ENCODE results near the gene TOGARAM1.

TOGARAM1 gene
- total RNA-seq, result 19.3 to 43.4 (median 25.7) reads per million in 3 experiments

GRCh38 chr14:44961554-44962333 is at the start of gene TOGARAM1, which contains the start of gene KLHL28:
Gene TOGARAM1, plus strand, starts transcription at chr14:44962190. Its CDS starts 232 bp downstream, at chr14:44962422.
Gene KLHL28, minus strand, starts transcription at chr14:44961947. Its CDS starts 16,019 bp downstream, at chr14:44945928.
- peak; percentile 98 for DNase-seq

GRCh38 chr14:44914849-44915248 is 47.1 kb upstream of the TOGARAM1 start:
- no peak for DNase-seq

- peak; percentile 43 for DNase-seq
Measured at GRCh38 chr14:44928793-44929192, 33.2 kb upstream of the TOGARAM1 start.

GRCh38 chr14:44935155-44935554 is 26.8 kb upstream of the TOGARAM1 start:
- no peak for DNase-seq

GRCh38 chr14:44937547-44937946 is 24.4 kb upstream of the TOGARAM1 start:
- DNase-seq, result no peak

- DNase-seq, result no peak
Measured at GRCh38 chr14:44940211-44940610, 21.8 kb upstream of the TOGARAM1 start.

GRCh38 chr14:44940944-44941343 is 21.0 kb upstream of the TOGARAM1 start:
- peak; percentile 25 for DNase-seq

- DNase-seq, result no peak
Measured at GRCh38 chr14:44941591-44941990, 20.4 kb upstream of the TOGARAM1 start.

GRCh38 chr14:44942436-44942835 is 19.6 kb upstream of the TOGARAM1 start:
- no peak for DNase-seq

GRCh38 chr14:44944107-44944506 is 17.9 kb upstream of the TOGARAM1 start:
- no peak for DNase-seq

- DNase-seq, result no peak
Measured at GRCh38 chr14:44945264-44945663, 16.7 kb upstream of the TOGARAM1 start.

- DNase-seq, result no peak
Measured at GRCh38 chr14:44951051-44951450, 10.9 kb upstream of the TOGARAM1 start.

GRCh38 chr14:44952391-44953110 is 9.4 kb upstream of the TOGARAM1 start:
- DNase-seq, result no peak

GRCh38 chr14:44954750-44955149 is 7.2 kb upstream of the TOGARAM1 start:
- no peak for DNase-seq

GRCh38 chr14:44955528-44955927 is 6.5 kb upstream of the TOGARAM1 start:
- DNase-seq, result no peak

GRCh38 chr14:44956866-44957265 is 5.1 kb upstream of the TOGARAM1 start:
- no peak for DNase-seq

GRCh38 chr14:44959538-44959937 is 2.5 kb upstream of the TOGARAM1 start:
- no peak for DNase-seq

- no peak for DNase-seq
Measured at GRCh38 chr14:44960146-44960545, 1.8 kb upstream of the TOGARAM1 start.

GRCh38 chr14:44960646-44961045 is 1.3 kb upstream of the TOGARAM1 start:
- DNase-seq, result no peak

- DNase-seq, result peak; percentile 62
Measured at GRCh38 chr14:44961151-44961553, 838 bp upstream of the TOGARAM1 start.

GRCh38 chr14:44962334-44963043 is 499 bp downstream of the TOGARAM1 start:
- no peak for DNase-seq

- DNase-seq, result no peak
Measured at GRCh38 chr14:44963044-44963528, 1.1 kb downstream of the TOGARAM1 start.

- DNase-seq, result no peak
Measured at GRCh38 chr14:44963775-44964380, 1.9 kb downstream of the TOGARAM1 start.
